K562 treated with DMSO at 1 percent for 24 hours (cell line): ENCODE results near the gene FAM227B. TPM values are rescaled to one million over a fixed set of nuclear protein-coding genes. Genes with fewer than 3 reads are reported as not detected.

Experiments
- total RNA-seq: library from RNA; unstranded; fragments of 300-600 nt; gene quantifications from 2 replicates; pipeline ENCODE4 v1.2.3, GENCODE V29; 2022; ENCODE audit warnings: low read depth; ENCODE audit not compliant: insufficient read depth

FAM227B gene, protein sequence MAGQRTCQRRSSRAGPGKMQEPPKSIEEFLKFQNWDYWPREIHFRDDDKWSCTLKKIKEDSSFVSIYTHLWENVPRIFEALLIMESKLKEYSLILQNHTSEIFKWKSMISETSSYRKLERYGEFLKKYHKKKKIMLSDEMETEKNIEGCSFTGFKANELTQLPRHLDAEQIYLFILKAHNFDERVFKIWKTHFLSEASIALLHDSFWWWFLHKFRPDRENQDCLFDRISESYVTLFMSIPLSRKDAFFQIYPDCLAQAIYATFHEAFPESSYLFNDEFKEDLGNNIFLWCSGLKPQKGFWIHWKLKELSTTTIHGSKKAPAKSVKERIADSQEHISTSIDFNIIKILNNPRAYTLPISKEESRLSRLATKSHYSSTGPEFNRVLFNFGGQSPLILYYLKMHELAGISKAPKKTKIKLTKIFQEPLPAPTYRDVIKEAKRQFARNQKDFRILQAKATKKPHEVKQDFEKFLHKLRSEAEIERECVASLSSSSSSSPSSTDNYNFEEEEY
- total RNA-seq, result 3.1 and 5.3 TPM in 2 replicates

DNA sequence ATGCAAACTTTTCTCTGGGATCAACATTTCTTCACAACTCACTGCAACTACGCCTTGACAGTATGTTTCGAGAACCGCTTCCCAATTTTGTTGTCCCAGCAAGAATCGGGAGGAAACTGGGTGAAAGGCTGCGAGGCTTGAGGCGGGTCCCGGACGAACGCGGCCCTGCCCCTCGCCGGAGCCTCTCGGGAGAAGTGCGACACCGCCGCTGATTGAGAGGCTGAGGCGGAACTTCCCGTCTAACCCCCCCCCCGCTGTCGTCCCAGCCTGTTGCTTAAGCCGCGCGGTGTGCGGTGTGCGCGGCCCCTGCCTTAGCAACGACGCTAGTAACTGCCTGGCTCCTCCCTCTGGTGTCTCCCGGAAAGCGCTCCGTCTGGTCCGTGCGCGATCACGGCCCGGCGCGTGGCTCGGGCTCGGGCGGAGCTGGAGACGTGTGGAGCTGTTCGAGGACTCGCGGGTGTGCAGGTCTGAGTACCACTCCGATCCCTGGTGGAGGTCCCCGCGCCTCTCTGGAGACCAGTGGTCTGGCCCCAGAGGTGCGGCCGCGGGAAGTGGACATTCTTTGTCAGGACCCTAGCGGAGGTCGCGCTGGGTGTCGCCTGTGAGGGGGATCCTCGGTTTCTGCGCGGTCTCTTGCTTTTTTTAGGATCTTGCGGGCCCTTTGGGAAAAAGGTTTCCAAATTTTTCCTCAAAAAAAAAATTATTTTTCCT lies at the start of gene FAM227B, which contains the start of gene DTWD1:
Gene FAM227B, minus strand, starts transcription at position 161 of the 711 bp plus-strand sequence. CDS start 5,647 bp downstream, outside the sequence.
Gene DTWD1, plus strand, starts transcription at position 391 of the 711 bp plus-strand sequence. CDS start 4,120 bp downstream, outside the sequence.

DNA sequence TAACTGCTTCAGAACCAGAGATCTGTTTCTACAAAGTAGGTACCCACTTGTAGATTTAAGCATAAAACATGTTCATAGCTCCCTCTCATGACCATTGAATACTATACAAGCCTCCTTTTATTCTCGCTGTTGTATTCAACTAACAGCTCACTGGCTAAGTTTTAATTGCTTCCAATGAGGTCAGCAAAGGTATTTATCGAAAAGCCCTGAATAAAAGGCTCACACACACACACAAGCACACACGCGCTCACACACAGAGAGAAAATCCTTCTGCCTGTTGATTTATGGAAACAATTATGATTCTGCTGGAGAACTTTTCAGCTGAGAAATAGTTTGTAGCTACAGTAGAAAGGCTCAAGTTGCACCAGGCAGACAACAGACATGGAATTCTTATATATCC lies 197.6 kb downstream of the FAM227B start, which contains the start of gene FGF7:
Gene FGF7, plus strand, starts transcription at position 222 of the 400 bp plus-strand sequence. CDS start 1,056 bp downstream, outside the sequence.

Other genes with a start within 250 kb of the FAM227B start
- not detected in 2 replicates for gene FGF7, start 197.6 kb downstream of the FAM227B start, total RNA-seq
- gene DTWD1, start 230 bp upstream of the FAM227B start, total RNA-seq, result 7.5 and 12.2 TPM in 2 replicates